ENCODE data around the gene LMOD1.

The LMOD1 gene

DNA sequence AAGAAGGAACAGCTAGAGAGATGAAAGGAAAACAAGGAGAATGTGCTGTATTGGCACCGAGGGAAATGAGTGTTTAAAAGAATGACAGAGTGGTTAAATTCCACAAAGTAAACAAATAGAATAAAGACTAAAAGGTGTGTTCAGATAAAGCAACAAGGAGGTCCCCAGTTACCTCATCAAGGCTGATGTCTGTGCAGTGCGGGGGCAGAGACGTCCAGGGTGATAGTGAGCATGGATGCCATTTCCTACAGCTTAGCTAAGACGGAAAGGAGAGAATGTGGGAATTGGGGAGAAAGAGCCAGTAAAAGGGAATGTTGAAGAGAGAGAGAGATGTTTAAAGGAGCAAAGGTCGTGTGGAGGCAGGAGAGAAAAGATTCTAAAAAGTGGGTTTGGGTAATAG lies 15.5 kb downstream of the LMOD1 start:
- Histone ChIP-seq H3K4me3 (ENCODE audit: low read length) (no peak overlapping the region), H3K27me3 (ENCODE audit: control insufficient read depth, insufficient read depth, low read length) (peaks cover 9% of the 10 kb centered on the region), H3K4me1 (ENCODE audit: control insufficient read depth, insufficient read depth, low read length) (peaks cover 11% of the 10 kb centered on the region), H3K36me3 (ENCODE audit: insufficient read depth, low read length) (no peaks in the 10 kb centered on the region), H3K9me3 (replicated peaks; ENCODE audit: low read length) (no peaks in the 10 kb centered on the region), H3K4me2 (ENCODE audit: low read length) (no peak overlapping the region), H3K9ac (ENCODE audit: low read depth, low read length) (no peak overlapping the region)

GRCh38 chr1:201930137-201930536 lies 16.2 kb downstream of the LMOD1 start:
- no peak overlapping the region for H3K9ac ChIP-seq (ENCODE audit: low read depth, low read length)
- H3K9me3 ChIP-seq (replicated peaks; ENCODE audit: low read length), result no peaks in the 10 kb centered on the region
- H3K27me3 ChIP-seq (ENCODE audit: control insufficient read depth, insufficient read depth, low read length), result peaks cover 9% of the 10 kb centered on the region

DNA sequence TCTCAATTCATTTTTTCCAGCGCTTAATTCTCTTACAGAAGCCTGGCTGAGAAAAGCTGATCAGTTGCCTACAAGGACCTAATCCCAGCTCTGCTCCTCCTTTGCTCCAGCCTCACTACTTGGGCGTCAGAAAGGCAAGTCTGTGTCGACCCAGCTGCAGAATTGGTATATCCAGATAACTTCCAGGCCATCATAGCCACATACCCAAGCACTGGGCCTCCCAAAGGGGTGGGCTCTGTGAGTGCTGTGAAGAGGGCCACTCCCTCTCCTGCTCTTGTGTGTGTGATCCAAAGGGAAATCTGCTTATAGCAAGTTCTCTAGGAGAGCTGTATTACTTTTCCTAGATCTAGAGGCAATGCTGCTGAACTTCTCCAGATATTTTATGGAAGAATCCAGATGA lies 18.1 kb downstream of the LMOD1 start:
- no peaks in the 10 kb centered on the region for H3K36me3 ChIP-seq (ENCODE audit: insufficient read depth, low read length)

More at GRCh38 chr1:201930137-201930536, 16.2 kb downstream of the LMOD1 start:
- Histone ChIP-seq H3K4me2 (ENCODE audit: low read length) (no peak overlapping the region), H3K36me3 (ENCODE audit: insufficient read depth, low read length) (no peaks in the 10 kb centered on the region), H3K4me1 (ENCODE audit: control insufficient read depth, insufficient read depth, low read length) (peaks cover 11% of the 10 kb centered on the region), H3K4me3 (ENCODE audit: low read length) (no peak overlapping the region)

DNA sequence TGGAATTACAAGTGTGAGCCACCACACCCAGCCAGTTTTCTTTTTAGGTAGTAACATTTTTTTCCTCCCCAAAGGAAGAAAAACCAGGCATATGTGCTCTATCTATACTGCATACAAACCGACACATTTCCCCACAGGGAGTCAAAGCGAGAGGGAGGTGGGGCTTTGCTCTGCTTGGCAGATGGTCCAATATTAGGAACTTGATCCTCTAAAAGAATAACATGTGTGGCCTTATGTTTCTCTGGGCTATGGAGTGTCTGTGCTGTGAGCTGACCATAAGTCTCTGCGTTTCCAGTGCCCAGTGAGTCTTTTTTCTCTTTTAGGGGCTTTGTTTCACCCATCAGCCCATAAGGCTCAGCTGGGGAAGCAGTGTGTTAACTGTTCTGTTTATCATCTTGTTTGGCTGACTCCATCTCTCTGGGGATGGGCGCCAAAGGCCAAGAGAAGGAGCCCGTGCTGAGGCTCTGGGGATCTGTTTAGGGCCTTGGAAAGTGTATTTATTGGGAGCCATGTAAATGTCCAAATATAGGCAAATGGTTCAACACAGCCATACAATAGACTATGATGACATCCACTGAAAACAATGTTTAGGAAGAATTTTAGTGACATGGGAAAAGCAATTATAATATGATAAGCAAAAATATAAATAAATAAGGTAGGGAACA lies 20.2 kb downstream of the LMOD1 start:
- Histone ChIP-seq H3K9me3 (replicated peaks; ENCODE audit: low read length) (no peaks in the 10 kb centered on the region), H3K4me3 (ENCODE audit: low read length) (no peak overlapping the region), H3K4me1 (ENCODE audit: control insufficient read depth, insufficient read depth, low read length) (no peaks in the 10 kb centered on the region), H3K4me2 (ENCODE audit: low read length) (no peak overlapping the region), H3K9ac (ENCODE audit: low read depth, low read length) (no peak overlapping the region), H3K27me3 (ENCODE audit: control insufficient read depth, insufficient read depth, low read length) (peaks cover 9% of the 10 kb centered on the region), H3K36me3 (ENCODE audit: insufficient read depth, low read length) (no peaks in the 10 kb centered on the region)

More for the DNA sequence above, 18.1 kb downstream of the LMOD1 start:
- Histone ChIP-seq H3K9me3 (replicated peaks; ENCODE audit: low read length) (no peaks in the 10 kb centered on the region), H3K4me3 (ENCODE audit: low read length) (no peak overlapping the region), H3K4me1 (ENCODE audit: control insufficient read depth, insufficient read depth, low read length) (no peaks in the 10 kb centered on the region), H3K27me3 (ENCODE audit: control insufficient read depth, insufficient read depth, low read length) (peaks cover 9% of the 10 kb centered on the region), H3K4me2 (ENCODE audit: low read length) (no peak overlapping the region), H3K9ac (ENCODE audit: low read depth, low read length) (no peak overlapping the region)

- no peaks in the 10 kb centered on the region for H3K4me1 ChIP-seq (ENCODE audit: control insufficient read depth, insufficient read depth, low read length)
- H3K9me3 ChIP-seq (replicated peaks; ENCODE audit: low read length), result no peaks in the 10 kb centered on the region
- H3K27me3 ChIP-seq (ENCODE audit: control insufficient read depth, insufficient read depth, low read length), result peaks cover 7% of the 10 kb centered on the region
- no peaks in the 10 kb centered on the region for H3K36me3 ChIP-seq (ENCODE audit: insufficient read depth, low read length)
- H3K4me3 ChIP-seq (ENCODE audit: low read length), result no peak overlapping the region
- H3K4me2 ChIP-seq (ENCODE audit: low read length), result no peak overlapping the region
- no peak overlapping the region for H3K9ac ChIP-seq (ENCODE audit: low read depth, low read length)
These were observed 21.1 kb downstream of the LMOD1 start for GRCh38 chr1:201925301-201925567.

DNA sequence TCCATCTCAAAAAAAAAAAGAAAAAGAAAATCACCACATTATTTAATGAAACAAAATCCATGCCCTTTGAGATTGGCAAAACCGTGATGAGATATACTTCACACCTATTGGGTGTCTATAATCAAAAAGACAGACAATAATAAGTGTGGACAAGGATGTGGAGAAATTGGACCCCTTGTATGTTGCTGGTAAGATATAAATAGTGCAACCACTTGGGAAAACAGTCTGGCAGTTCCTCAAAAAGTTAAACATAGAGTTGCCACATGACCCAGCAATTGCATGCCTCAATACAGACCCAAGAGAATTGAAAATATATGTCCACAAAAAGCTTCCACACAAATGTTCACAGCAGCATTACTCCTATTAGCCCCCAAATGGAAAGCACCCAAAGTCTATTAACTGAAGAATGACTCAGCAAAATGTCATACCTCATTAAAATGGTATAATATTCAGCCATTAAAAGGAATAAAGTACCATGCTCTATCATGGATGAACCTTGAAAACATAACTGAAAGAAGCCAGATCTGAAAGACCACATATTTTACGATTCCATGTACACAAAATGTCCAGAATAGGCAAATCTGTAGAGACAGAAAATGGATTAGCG lies 24.3 kb downstream of the LMOD1 start:
- H3K4me1 ChIP-seq (ENCODE audit: control insufficient read depth, insufficient read depth, low read length), result peaks cover 15% of the 10 kb centered on the region
- no peak overlapping the region for H3K9ac ChIP-seq (ENCODE audit: low read depth, low read length)
- no peaks in the 10 kb centered on the region for H3K36me3 ChIP-seq (ENCODE audit: insufficient read depth, low read length)
- no peak overlapping the region for H3K4me2 ChIP-seq (ENCODE audit: low read length)
- no peak overlapping the region for H3K4me3 ChIP-seq (ENCODE audit: low read length)
- no peaks in the 10 kb centered on the region for H3K9me3 ChIP-seq (replicated peaks; ENCODE audit: low read length)
- no peaks in the 10 kb centered on the region for H3K27me3 ChIP-seq (ENCODE audit: control insufficient read depth, insufficient read depth, low read length)

- no peaks in the 10 kb centered on the region for H3K36me3 ChIP-seq (ENCODE audit: insufficient read depth, low read length)
- H3K4me3 ChIP-seq (ENCODE audit: low read length), result no peak overlapping the region
- H3K27me3 ChIP-seq (ENCODE audit: control insufficient read depth, insufficient read depth, low read length), result no peaks in the 10 kb centered on the region
- H3K9me3 ChIP-seq (replicated peaks; ENCODE audit: low read length), result no peaks in the 10 kb centered on the region
- H3K9ac ChIP-seq (ENCODE audit: low read depth, low read length), result no peak overlapping the region
- peaks cover 26% of the 10 kb centered on the region for H3K4me1 ChIP-seq (ENCODE audit: control insufficient read depth, insufficient read depth, low read length)
- no peak overlapping the region for H3K4me2 ChIP-seq (ENCODE audit: low read length)
These were observed 28.0 kb downstream of the LMOD1 start for GRCh38 chr1:201918343-201918742.

GRCh38 chr1:201917362-201918033 lies 28.9 kb downstream of the LMOD1 start:
- Histone ChIP-seq H3K9ac (ENCODE audit: low read depth, low read length) (peak overlapping the region; percentile 41), H3K27me3 (ENCODE audit: control insufficient read depth, insufficient read depth, low read length) (no peaks in the 10 kb centered on the region), H3K36me3 (ENCODE audit: insufficient read depth, low read length) (no peaks in the 10 kb centered on the region), H3K4me3 (ENCODE audit: low read length) (peak overlapping the region; percentile 24), H3K9me3 (replicated peaks; ENCODE audit: low read length) (no peaks in the 10 kb centered on the region), H3K4me2 (ENCODE audit: low read length) (peak overlapping the region; percentile 61), H3K4me1 (ENCODE audit: control insufficient read depth, insufficient read depth, low read length) (peaks cover 26% of the 10 kb centered on the region)

DNA sequence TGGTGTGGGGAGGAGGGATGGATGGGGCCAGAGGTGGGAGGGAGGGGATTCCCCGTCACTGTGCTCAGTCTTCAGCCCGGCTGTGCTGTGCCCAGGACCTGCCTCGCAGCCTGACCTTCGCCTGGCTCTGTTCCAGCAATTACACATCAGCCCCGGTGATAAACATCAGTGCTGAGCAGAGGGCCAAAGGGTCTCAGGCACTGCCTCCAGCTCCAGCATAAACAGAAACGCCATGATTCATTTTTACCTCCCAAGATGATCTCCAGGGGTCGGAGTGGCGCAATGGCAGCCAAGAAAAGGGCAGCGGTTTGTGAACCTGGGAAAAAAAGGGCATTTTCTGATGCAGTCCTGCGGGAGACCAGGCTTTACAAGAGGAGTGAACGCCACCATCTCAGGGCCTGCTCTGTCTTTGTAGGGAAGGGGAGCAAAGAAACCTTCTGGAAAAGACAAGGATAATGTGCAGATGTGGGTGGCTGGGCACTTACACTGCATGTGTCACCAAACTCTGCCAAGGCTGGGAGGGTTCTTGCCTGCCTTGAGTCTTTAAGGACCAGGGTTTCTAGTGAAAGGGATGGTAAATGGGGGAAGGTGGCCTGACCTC lies 29.6 kb downstream of the LMOD1 start:
- Histone ChIP-seq H3K9ac (ENCODE audit: low read depth, low read length) (no peak overlapping the region), H3K36me3 (ENCODE audit: insufficient read depth, low read length) (no peaks in the 10 kb centered on the region), H3K4me2 (ENCODE audit: low read length) (peak overlapping the region; percentile 61), H3K9me3 (replicated peaks; ENCODE audit: low read length) (no peaks in the 10 kb centered on the region), H3K27me3 (ENCODE audit: control insufficient read depth, insufficient read depth, low read length) (no peaks in the 10 kb centered on the region), H3K4me1 (ENCODE audit: control insufficient read depth, insufficient read depth, low read length) (peaks cover 26% of the 10 kb centered on the region), H3K4me3 (ENCODE audit: low read length) (peak overlapping the region; percentile 24)

DNA sequence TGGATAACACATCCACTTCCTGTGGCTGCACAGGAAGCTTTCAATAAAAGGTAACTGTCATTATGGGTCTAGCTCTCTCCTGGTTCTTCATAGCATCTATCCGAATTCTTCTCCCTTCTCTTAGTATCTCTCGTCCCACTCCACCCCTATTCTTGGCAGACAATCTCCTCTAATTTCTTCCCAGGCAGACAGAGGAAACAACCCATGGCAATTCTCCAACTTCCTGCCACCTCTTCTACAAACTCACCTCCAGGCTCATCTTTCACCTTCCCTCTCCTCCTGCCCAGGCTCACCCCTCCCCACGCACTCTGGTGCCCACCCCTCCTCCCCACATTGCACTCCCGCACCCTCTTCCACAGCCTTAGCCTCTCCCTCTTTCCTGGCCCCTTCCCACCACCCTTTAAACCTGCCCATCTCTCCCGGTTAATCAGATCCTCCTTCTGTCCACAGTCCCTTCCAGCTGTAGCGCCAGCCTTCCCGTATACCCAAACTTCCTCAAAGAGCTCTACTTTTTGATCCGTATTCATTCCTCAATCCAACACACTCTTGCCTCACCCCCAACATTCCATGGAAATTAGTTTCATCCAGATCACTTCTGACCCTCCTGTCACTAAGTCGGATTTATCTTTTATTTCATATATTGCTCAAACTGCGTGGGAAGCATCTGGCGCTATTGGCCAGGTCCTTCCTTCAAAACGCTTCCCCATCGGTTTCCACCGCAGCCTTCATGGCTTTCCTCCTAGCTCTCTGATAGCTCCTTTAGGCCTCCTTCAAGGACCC lies 31.7 kb downstream of the LMOD1 start:
- Histone ChIP-seq H3K4me2 (ENCODE audit: low read length) (no peak overlapping the region), H3K4me1 (ENCODE audit: control insufficient read depth, insufficient read depth, low read length) (peaks cover 26% of the 10 kb centered on the region), H3K36me3 (ENCODE audit: insufficient read depth, low read length) (no peaks in the 10 kb centered on the region), H3K27me3 (ENCODE audit: control insufficient read depth, insufficient read depth, low read length) (peaks cover 4% of the 10 kb centered on the region), H3K4me3 (ENCODE audit: low read length) (no peak overlapping the region), H3K9me3 (replicated peaks; ENCODE audit: low read length) (no peaks in the 10 kb centered on the region), H3K9ac (ENCODE audit: low read depth, low read length) (no peak overlapping the region)

GRCh38 chr1:201912832-201913231 lies 33.5 kb downstream of the LMOD1 start:
- H3K4me1 ChIP-seq (ENCODE audit: control insufficient read depth, insufficient read depth, low read length), result peaks cover 20% of the 10 kb centered on the region
- H3K27me3 ChIP-seq (ENCODE audit: control insufficient read depth, insufficient read depth, low read length), result peaks cover 12% of the 10 kb centered on the region
- H3K4me2 ChIP-seq (ENCODE audit: low read length), result no peak overlapping the region
- no peaks in the 10 kb centered on the region for H3K36me3 ChIP-seq (ENCODE audit: insufficient read depth, low read length)
- H3K4me3 ChIP-seq (ENCODE audit: low read length), result no peak overlapping the region
- H3K9ac ChIP-seq (ENCODE audit: low read depth, low read length), result no peak overlapping the region
- no peaks in the 10 kb centered on the region for H3K9me3 ChIP-seq (replicated peaks; ENCODE audit: low read length)

Measured in skeletal muscle satellite cell (primary cell).